D341Med (cell line): ENCODE measurements around the gene CREB5.

Source experiments
- DNase-seq: peaks from one replicate; pipeline ENCODE4 v3.0.0; 2012; ENCODE audit warnings: low spot score

Gene CREB5

GRCh38 chr7:28685644-28686417 lies 273.5 kb downstream of the CREB5 start:
- peak; percentile 38 for DNase-seq

- no peak for DNase-seq
Observed at GRCh38 chr7:28686418-28686800, 274.1 kb downstream of the CREB5 start.

DNA sequence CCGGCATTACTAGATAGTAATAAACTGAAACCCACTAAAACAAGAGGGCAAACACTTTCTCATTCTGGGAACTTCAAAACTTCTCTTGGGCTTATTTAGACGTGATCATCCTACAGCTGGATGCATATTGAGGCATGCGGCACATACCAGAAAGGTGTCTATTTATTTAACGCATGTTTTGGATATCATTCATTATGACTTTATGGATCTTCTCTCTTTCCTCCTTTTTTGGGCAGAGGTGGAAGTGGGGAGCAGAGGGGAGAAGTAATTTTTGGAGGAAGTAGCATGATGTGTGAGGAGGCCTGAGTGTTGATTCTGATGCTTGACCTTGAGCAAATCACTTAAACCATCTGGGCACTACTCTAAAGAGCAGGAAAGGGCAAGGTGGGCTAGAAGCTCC lies 275.2 kb downstream of the CREB5 start:
- no peak for DNase-seq

GRCh38 chr7:28688174-28688573 lies 275.9 kb downstream of the CREB5 start:
- no peak for DNase-seq

- no peak for DNase-seq
Observed at GRCh38 chr7:28688651-28689050, 276.3 kb downstream of the CREB5 start.

DNA sequence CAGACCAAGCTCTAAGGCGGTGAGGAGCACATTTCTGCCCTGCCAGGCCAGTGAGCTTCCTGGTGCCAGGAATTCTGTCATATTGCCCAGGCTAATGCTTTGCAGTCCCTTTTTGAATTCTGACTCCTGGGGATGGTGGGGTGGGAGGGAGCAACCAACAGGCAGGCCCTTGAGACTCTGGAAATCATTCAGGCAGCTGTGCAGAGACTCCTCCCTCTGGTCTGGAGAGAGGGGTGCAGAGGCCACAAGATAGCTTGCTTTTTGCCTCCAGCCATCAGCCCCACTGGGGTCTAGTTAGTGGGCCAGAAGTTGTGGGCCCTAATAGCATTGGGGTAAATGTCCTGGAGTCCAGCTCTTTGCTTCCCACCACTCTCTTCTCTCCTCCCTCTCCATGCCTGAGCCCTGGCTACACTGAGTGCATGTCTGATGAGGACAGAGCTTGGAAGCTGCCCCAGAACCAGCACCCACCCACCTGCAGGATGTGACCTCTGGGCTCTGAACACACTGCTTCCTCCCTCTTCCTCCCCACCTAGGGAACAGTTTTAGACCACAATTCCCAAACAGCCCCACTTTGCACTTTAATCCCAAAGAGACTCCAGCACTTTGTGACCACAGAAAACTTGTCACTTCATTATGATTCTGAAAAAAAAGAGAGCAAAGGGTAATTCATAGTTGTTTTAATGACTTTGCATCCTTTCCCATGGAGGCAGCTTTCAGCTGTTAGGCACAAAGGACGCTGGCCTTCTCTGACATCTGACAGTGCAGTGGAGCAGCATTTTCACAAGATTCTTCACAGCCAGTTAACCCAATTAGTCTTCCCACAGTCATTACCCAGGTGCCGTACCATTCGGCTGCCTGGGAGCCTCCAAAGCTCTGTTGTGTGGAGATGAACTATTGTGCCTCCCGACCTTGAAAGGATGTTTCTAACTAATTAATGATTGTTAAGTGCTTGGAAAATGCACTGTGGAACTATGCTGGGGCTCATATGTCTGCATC lies 283.3 kb downstream of the CREB5 start:
- DNase-seq, result no peak

- no peak for DNase-seq
Observed at GRCh38 chr7:28697913-28698563, 285.7 kb downstream of the CREB5 start.

GRCh38 chr7:28698840-28699239 lies 286.5 kb downstream of the CREB5 start:
- no peak for DNase-seq

DNA sequence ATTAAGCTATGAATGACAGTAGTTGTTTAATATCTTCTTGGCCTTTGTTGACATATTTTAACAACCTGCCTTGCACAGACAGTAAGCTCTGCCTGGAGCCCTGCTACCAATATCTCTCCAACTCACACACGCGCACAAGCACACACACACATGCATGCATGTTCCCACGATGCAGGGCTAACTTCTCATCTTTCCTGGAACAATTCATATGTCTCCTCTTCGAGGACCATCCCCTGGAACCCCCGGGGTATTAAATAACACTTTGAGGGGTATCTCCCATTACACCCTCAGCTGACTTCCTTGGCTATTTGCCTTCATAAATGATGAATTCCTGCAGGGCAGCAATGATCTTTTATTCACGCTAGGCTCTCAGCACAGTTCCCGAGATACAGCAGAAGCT lies 287.8 kb downstream of the CREB5 start:
- DNase-seq, result no peak

GRCh38 chr7:28700790-28701203 lies 288.5 kb downstream of the CREB5 start:
- no peak for DNase-seq

DNA sequence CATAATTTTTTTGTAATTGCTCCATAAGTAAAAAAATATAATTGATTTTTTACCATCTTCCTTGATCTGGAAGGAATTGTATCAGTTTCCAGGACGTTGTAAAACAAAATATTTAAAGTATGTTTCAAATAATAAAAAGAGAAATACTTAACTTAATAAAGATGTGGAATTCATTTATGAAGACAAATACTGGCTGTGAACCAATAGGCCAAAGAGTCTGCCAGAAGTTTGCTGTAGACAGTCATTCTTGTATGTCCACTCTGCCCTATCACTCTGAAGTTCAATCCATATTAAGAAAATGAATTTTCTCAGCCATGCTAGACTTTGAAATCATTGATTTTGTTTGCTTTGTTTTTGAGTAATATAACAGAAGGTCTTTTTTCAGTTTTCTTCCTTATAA lies 289.4 kb downstream of the CREB5 start:
- no peak for DNase-seq

- no peak for DNase-seq
Observed at GRCh38 chr7:28702171-28702570, 289.9 kb downstream of the CREB5 start.

DNA sequence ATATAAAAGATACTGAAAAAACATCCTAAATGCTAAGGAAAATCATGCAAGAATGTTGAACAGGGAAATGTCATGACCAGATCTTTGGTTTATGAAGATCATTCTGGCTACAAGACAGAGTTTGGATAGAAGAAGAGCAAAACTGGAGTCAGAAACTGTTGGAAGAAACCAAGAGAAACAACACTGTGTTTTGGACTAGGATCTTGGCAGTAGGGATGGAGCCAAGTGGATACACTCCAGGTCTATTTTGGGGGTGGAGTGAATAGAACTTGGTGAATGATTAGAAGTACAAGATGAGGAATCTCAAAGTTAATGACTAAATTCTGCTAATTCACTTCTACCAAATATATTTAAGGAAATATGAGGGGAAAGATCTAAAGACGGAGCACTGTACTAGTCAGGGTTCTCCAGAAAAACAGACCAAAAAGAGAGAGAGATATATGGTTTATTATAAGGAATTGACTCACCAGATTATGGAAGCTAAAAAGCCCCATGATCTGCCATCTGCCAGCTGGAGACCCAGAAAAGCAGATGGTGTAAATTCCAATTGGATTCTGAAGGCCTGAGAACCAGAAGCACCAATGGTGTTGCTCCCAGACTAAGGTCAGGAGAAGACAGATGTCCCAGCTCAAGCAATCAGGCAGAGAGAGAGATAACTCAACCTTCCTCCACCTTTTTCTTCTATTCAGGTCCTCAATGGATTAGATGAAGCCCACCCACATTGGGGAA lies 290.9 kb downstream of the CREB5 start:
- DNase-seq, result no peak

DNA sequence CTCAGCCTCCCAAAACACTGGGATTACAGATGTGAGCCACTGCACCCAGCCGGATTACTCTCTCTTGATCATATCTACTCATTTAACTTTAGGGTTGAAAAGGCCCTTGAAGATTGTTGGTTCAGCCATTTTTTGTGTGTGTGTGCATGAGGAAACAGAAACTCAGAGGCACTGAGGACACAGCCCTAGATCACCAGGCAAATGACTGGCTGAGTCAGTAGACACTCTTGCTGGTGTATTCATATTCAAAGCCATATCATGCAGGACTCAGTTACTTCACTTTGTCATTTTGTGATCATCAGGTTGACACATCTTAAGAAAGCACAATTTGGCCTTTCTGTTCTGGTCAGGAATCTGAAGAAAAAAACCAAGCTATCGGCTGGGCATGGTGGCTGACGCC lies 292.4 kb downstream of the CREB5 start:
- DNase-seq, result no peak

DNA sequence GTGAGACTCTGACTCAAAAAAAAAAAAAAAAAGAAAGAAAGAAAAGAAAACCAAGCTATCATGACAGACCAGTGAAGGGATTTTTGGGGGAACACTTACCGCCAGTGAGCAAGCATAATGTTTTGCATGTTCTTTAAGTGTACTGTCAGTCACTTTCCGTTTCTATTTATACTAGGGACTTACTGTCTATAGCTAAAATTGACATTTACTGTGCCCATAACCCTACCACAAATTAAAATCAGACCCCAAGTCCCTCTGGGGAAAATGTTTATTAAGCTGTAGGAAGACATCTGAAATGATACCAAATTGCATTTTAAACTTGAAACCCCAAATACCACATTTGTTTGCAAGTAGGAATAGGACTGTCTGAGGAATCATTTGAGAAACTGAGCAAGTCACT lies 293.0 kb downstream of the CREB5 start:
- no peak for DNase-seq

DNA sequence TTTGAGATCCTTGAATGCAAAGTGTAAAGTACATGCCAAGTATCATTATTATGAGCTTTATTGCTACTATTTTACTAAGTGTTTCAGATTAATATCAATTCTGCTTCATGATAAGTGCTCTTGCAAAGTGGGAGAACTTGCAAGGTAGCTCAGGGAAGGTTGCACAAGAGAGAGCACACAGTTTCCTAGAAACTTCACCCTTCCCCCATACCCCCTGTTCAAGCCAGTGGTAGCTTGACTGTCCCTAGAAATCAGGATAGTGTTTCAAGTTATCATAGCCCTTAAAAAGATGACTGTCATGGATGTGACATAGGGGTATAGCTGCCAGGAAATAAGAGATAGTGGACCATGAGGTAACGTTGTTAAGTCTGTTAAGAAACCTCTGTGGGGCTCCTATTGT lies 294.3 kb downstream of the CREB5 start:
- DNase-seq, result no peak

- no peak for DNase-seq
Observed at GRCh38 chr7:28707291-28707690, 295.0 kb downstream of the CREB5 start.

- DNase-seq, result no peak
Observed at GRCh38 chr7:28708033-28708951, 296.0 kb downstream of the CREB5 start.

GRCh38 chr7:28709748-28710147 lies 297.4 kb downstream of the CREB5 start:
- DNase-seq, result no peak

DNA sequence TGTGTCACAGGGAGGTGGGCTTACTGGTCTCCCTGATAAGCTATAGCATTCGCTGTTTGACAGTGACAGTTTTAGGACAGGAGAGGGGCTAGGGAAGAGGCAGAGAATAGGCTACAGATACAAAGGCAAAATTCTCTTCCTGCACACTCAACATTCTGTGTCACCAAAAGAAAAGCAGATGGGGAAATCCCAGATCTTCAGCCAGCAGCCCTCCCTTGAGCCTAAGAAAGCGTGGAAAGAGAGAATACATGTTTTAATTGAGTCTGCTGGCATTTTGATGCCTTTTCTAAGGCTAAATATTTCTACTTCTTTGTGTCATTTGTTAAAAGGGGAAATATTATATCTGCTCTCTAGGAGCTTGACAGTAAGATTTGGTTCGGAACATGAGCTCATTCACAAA lies 298.8 kb downstream of the CREB5 start:
- DNase-seq, result no peak
